Stimulated activated naive CD4-positive, alpha-beta T cell treated with Interleukin-2 at 50 U/mL for 16 hours (primary cell): ENCODE results near the gene EFHB.
"Not testable (repeated sequence)": the region's sequence is repeated elsewhere in the genome, so short reads cannot be mapped to it uniquely, and the experiment has no call there.

Source experiments
- DNase-seq: peaks from one replicate; lab custom pipeline; 2025; lab: John Stamatoyannopoulos, UW

The EFHB gene

DNA sequence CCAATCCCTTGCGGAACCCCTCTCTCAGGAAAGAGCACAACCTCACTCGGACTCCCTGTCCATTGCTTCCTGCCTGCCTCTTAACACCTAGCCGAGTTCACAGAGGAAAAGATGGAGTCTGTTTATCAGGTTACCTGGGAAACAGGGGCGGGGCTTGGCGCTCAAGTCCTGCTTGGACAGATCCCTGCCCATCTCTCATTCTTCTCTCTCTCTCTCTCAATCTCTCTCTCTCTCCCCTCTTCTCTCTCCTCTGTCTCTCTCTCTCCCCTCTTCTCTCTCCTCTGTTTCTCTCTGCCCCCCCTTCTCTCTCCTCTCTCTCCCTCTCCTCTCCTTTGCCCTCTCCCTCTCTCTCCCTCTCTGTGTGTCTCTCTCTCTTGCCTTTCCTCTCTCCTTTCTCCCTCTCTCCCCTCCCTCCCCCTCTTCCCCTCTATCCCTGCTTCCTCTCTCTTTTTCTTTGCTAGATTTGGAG is at the start of gene EFHB:
Gene EFHB, minus strand, starts transcription at position 120 of the 469 bp plus-strand sequence. CDS start 199 bp downstream, outside the sequence.
- DNase-seq, result no peak

- DNase-seq, result no peak
These were observed 38.0 kb upstream of the EFHB start for GRCh38 chr3:19972054-19972453.

DNA sequence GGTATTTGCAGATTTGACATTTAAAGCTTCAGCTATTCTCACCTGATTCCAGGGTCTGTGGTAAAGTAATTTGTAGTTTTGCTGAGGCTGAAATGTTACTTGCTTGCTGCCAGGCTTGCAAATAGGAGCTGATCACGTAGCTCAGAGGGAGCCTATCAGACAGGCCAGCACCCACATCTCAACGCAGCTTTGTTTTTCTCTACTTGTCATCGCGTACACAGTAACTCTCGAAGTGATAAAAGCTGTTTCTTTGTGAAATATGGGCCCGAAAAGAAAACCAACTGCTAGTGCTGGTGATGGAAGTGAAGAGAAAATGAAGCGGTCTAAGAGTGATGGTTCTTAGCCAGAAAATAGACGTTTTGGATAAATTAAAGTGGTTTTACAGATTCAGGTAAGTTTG is 36.3 kb upstream of the EFHB start:
- no peak for DNase-seq

- no peak for DNase-seq
These were observed 33.8 kb upstream of the EFHB start for GRCh38 chr3:19967812-19968211.

- DNase-seq, result no peak
These were observed 33.2 kb upstream of the EFHB start for GRCh38 chr3:19967208-19967607.

DNA sequence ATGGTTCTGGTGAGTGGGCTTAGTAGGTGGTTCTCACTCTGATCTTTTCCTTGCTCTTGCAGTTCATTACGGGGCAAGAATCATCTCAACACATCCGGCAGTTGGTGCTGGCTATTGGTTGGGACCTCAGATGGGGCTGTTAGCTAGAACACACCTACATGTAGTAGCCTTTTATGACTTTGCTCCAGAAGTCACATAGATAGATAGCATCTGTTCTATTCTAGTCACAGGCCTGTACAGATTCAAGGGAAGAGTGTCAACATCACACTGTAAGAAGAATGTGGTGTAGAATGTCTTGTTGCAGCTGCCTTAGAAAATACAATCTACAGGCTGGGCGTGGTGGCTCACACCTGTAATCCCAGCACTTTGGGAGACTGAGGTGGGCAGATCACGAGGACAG is 27.9 kb upstream of the EFHB start:
- DNase-seq, result no peak

DNA sequence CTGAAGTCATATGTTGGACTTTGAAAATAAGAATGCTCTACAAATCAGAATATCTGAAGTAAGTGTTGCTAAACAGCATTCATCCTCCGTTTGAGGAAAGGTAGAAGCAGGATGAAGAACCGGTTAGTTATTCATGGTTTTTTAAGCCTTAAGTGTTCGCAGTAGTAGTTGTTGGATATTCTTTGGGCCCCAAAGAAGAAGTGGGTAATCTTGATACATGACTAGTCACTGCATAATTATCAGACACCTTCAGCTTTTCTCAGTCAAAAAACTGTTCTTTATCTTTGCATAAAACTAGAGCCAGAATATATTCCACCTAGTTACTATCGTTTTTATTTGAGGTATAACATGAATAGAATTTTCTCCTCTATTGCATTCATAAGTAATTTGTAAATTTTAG is 26.7 kb upstream of the EFHB start:
- no peak for DNase-seq

- no peak for DNase-seq
These were observed 25.5 kb upstream of the EFHB start for GRCh38 chr3:19959505-19959904.

DNA sequence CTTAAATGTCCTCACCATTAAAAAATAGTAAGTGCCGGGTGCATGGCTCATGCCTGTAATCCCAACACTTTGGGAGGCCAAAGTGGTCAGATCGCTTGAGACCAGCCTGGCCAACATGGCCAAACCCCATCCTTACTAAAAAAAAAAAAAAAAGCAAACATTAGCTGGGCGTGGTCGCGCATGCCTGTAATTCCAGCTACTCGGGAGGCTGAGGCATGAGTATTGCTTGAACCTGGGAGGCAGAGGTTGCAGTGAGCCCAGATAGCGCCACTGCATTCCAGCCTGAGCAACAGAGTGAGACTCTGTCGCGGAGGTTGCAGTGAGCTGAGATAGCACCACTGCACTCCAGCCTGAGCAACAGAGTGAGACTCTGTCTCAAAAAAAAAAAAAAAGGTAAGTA is 23.3 kb upstream of the EFHB start:
- DNase-seq, result not testable (repeated sequence)

DNA sequence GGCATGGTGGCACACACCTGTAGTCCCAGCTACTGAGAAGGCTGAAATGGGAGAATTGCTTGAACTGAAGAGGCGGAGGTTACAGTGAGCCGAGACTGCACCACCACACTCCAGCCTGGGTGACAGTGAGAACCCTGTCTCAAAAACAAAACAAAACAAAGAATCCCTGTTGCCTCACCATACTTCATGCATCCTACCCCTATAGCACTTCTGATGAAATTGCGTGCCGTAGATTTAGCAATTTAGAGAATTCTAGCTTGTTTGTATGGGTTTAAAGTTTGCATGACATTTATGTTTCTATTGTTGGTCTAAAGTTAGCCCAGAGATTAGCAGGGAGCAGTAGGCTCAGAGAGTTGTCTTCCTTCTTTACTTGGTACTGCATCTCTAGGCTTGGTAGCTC is 20.7 kb upstream of the EFHB start:
- DNase-seq, result no peak

DNA sequence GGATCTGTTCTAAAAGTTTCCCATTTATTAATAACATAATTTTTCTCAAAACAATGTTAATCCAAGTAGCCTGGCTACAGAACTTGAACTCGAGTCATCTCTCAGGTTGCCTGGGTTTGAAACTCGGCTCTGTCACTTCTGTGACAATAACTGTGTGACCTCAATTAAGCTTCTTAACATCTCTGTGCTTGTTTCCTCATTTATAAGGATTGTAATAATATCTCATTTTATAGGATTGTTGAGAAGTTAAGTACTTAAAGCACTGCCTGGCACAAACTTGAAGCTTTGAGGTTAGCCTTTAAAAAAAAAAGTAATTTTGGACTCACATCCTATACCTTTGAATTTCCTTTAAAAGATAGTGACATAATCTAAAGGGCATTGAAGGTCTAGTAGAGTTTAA is 16.3 kb upstream of the EFHB start:
- DNase-seq, result no peak

- DNase-seq, result no peak
These were observed 14.2 kb upstream of the EFHB start for GRCh38 chr3:19948226-19948591.

GRCh38 chr3:19947549-19948225 is 13.7 kb upstream of the EFHB start:
- peak; percentile 37 for DNase-seq

- peak; percentile 97 for DNase-seq
These were observed 13.0 kb upstream of the EFHB start, which contains the start of gene RAB5A for GRCh38 chr3:19946832-19947548. Gene RAB5A, plus strand, starts transcription at chr3:19947097. Its CDS starts 3,802 bp downstream, at chr3:19950899.

- DNase-seq, result no peak
These were observed 12.2 kb upstream of the EFHB start for GRCh38 chr3:19945969-19946831.

DNA sequence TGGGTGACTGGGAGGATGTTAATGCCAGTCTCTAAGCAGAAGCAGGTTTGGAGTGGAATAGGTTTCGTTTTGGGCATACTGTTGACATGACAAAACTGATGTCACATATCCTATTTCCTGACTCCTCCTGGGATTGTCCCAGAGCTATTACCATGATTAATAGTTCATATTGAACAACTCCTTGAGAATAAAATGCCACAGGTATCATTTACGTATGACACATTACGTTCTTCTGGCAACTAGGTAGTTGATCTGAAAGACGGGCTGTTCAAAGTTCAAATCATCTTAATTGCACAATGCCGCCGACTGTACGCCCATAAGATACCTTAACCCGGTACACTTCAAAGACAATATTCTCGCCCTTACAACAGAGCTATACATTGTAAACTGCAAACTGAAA is 11.5 kb upstream of the EFHB start:
- DNase-seq, result no peak

DNA sequence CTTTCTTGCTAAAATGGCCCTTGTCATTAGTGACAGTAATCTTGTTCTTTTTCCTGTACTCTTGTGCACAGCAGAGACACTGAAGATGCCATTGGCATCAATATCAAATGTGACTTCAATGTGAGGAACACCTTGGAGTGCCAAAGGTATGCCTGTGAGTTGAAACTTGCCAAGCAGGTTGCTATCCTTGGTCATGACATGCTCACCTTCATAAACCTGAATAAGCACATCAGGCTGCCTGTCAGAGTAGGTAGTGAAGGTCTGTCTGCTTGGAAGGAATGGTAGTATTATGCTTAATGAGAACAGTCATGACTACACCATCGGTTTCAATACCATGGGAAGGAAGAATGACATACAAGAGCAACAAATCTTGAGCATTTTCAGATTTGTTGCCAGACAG is 6.6 kb upstream of the EFHB start:
- DNase-seq, result no peak

GRCh38 chr3:19938295-19938627 is 4.2 kb upstream of the EFHB start:
- DNase-seq, result no peak

DNA sequence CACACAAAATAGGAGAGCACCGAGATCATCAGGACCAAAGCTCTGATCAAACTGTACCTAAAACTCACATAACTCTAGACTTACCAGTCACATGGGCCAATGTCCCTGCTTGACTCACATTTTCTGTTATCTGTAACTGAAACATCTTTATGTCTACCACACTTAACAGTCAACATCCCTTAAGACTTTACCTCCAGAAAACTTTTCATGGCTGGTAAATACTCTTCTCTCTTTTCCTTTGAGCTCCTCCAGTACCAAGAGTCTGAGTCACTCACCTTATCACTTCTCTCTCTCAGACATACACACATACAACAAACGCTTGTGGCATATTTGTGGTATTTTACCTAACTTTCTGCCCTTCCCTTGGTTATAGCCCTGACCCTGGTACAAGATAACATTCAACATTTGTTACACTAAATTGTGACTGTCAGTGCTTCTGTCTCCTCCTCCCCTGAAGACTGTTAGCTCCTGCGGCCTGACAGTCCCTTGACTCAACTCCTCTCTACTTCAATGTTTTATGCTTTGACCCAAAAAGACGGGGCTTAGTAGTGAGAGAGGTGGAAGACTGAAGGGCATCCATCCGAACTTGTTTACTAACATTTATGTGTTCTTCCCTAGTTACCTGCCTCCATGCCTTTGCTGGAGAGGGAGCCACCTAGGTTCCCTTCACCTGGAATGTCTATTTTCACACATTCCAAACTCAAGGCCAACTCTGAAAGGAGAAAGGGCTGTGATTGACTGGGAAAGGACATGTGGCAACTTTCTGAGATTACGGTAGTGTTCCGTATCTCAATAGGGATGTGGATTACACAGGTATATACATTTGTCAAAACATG is 3.7 kb upstream of the EFHB start:
- no peak for DNase-seq

GRCh38 chr3:19932422-19932821 is 1.6 kb downstream of the EFHB start:
- DNase-seq, result no peak

GRCh38 chr3:19931767-19932188 is 2.2 kb downstream of the EFHB start:
- DNase-seq, result no peak

DNA sequence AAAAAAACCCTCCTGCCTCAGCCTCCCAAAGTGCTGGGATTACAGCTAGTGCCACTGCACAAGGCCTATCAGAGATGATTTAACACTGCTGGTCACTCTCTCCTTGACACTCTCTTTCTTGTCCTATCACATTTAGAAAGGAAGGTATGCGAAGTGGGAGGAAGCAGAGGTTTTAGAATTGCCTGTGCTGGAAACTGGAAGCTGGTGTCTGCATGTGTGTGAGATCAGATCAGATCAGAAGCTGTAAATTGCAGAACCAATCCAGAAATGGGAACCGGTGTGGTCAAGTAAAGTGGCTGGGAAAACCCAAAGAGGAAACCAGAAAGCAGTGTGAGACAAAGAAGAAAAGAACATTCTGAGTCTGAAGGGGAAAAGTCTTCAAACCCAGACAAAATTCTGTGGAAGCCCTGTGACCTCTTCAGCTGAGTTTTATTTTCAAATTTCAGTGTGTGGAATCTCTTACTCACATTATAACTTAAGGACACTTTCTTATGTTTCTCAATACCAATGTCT is 2.8 kb downstream of the EFHB start:
- DNase-seq, result peak; percentile 10
